ENCODE results near the gene PARD3. TPM values are rescaled to one million over a fixed set of nuclear protein-coding genes. Genes with fewer than 3 reads are reported as not detected.
A peak's percentile ranks its signal among the peaks of the same experiment; 100 is the strongest.

PARD3 gene
- total RNA-seq, 1 experiment from 2014 or later, result 46.3 TPM

GRCh38 chr10:34078017-34078744 is 736.9 kb downstream of the PARD3 start:
- no peaks in the 10 kb centered on the region for H3K79me2 ChIP-seq (ENCODE audit: insufficient read depth, low read length)
- no peaks in the 10 kb centered on the region for H3K36me3 ChIP-seq (ENCODE audit: control insufficient read depth in 1 of 2, insufficient read depth in 2 of 2, low read length in 2 of 2)
- H4K20me1 ChIP-seq (ENCODE audit: insufficient read depth), result no peaks in the 10 kb centered on the region
- ATAC-seq, result no peak
- no peak for DNase-seq (ENCODE audit: low read depth, low spot score)
- RAD21 ChIA-PET (ENCODE audit: low non-redundant PET in 1 of 2, low total read pairs in 2 of 2, uncharacterized antibody in 2 of 2, unreplicated experiment in 2 of 2), result no interaction called here
- H3K4me3 ChIP-seq (replicated peaks in 1 of 2; ENCODE audit: low read depth in 1 of 2, low read length in 2 of 2), result no peak overlapping the region
- intact Hi-C loops (cut with micrococcal nuclease), result no loop called here
- H3K9me2 ChIP-seq (ENCODE audit: insufficient read depth), result no peaks in the 10 kb centered on the region
- H3K4me2 ChIP-seq (ENCODE audit: low read length), result no peak overlapping the region
- no peaks in the 10 kb centered on the region for H3K9me3 ChIP-seq (ENCODE audit: control insufficient read depth in 1 of 2, insufficient read depth in 1 of 2, low read depth in 1 of 2, low read length in 2 of 2)
- H3K4me1 ChIP-seq (ENCODE audit: control insufficient read depth in 1 of 2, insufficient read depth in 2 of 2, low read length in 2 of 2), result no peaks in the 10 kb centered on the region
- no TSS peak for BruUV-seq (replicated peaks)
- no peak overlapping the region for H2AFZ ChIP-seq (ENCODE audit: low read depth, low read length, poor library complexity, severe bottlenecking)
- POLR2A ChIA-PET, result no interaction called here
- no peaks in the 10 kb centered on the region for H3K27me3 ChIP-seq (ENCODE audit: insufficient read depth, low read length)
- no peak overlapping the region for H3K9ac ChIP-seq (ENCODE audit: low read length)
- H3K27ac ChIP-seq (ENCODE audit: low read depth, low read length), result no peak overlapping the region
- CTCF ChIA-PET, result no interaction called here
- TF ChIP-seq CTCF (IDR thresholded peaks at IDR 0.05 in 2 of 3, conservative IDR thresholded peaks at IDR 0.05 in 1 of 3; ENCODE audit: borderline replicate concordance in 1 of 3, insufficient read depth in 1 of 3, low read depth in 2 of 3, low read length in 2 of 3) (peak in 2 of 3 experiments; percentile 14 to 19; a peak in 2 of 6 replicates), RAD21 (IDR thresholded peaks at IDR 0.05; ENCODE audit: low read depth) (peak; percentile 27; the same call in 1 of the 2 replicates), TCF7L2 (IDR thresholded peaks at IDR 0.05; ENCODE audit: borderline replicate concordance, extremely low read depth, insufficient read depth, insufficient read length) (no peak)

GRCh38 chr10:34076443-34076842 is 738.7 kb downstream of the PARD3 start:
- BruUV-seq (replicated peaks), result no TSS peak
- no peak overlapping the region for H3K4me3 ChIP-seq (replicated peaks in 1 of 2; ENCODE audit: low read depth in 1 of 2, low read length in 2 of 2)
- no peaks in the 10 kb centered on the region for H3K4me1 ChIP-seq (ENCODE audit: control insufficient read depth in 1 of 2, insufficient read depth in 2 of 2, low read length in 2 of 2)
- no peaks in the 10 kb centered on the region for H3K9me2 ChIP-seq (ENCODE audit: insufficient read depth)
- H3K27ac ChIP-seq (ENCODE audit: low read depth, low read length), result no peak overlapping the region
- no peaks in the 10 kb centered on the region for H3K27me3 ChIP-seq (ENCODE audit: insufficient read depth, low read length)
- ATAC-seq (no peak), DNase-seq (ENCODE audit: low read depth, low spot score) (no peak)
- RAD21 ChIA-PET (ENCODE audit: low non-redundant PET in 1 of 2, low total read pairs in 2 of 2, uncharacterized antibody in 2 of 2, unreplicated experiment in 2 of 2), result no interaction called here
- H3K79me2 ChIP-seq (ENCODE audit: insufficient read depth, low read length), result no peaks in the 10 kb centered on the region
- POLR2A ChIA-PET, result no interaction called here
- H3K36me3 ChIP-seq (ENCODE audit: control insufficient read depth in 1 of 2, insufficient read depth in 2 of 2, low read length in 2 of 2), result no peaks in the 10 kb centered on the region
- TF ChIP-seq POLR2A (IDR thresholded peaks at IDR 0.05; ENCODE audit: borderline replicate concordance, extremely low read depth, insufficient read depth, insufficient read length) (no peak), CBX3 (IDR thresholded peaks at IDR 0.05; ENCODE audit: low read depth) (no peak), SIN3A (IDR thresholded peaks at IDR 0.05; ENCODE audit: low read depth) (no peak), POLR2AphosphoS5 (IDR thresholded peaks at IDR 0.05; ENCODE audit: low read depth, low read length) (no peak), CEBPB (IDR thresholded peaks at IDR 0.05; ENCODE audit: low read depth) (no peak), SRF (IDR thresholded peaks at IDR 0.05; ENCODE audit: low read depth) (no peak), ZNF274 (IDR thresholded peaks at IDR 0.05; ENCODE audit: low read depth, low read length) (no peak), RAD21 (IDR thresholded peaks at IDR 0.05; ENCODE audit: low read depth) (no peak), ELF1 (IDR thresholded peaks at IDR 0.05; ENCODE audit: borderline replicate concordance, low read depth) (no peak), ZBTB33 (IDR thresholded peaks at IDR 0.05; ENCODE audit: extremely low read depth, insufficient replicate concordance, low read length) (no peak), FOSL1 (IDR thresholded peaks at IDR 0.05; ENCODE audit: low read depth) (no peak), MAX (IDR thresholded peaks at IDR 0.05) (no peak), EZH2phosphoT487 (IDR thresholded peaks at IDR 0.05; ENCODE audit: borderline replicate concordance) (no peak), ZFX (IDR thresholded peaks at IDR 0.05) (no peak), TCF7L2 (IDR thresholded peaks at IDR 0.05; ENCODE audit: borderline replicate concordance, extremely low read depth, insufficient read depth, insufficient read length) (no peak), EZH2 (IDR thresholded peaks at IDR 0.05) (no peak)
- intact Hi-C loops (cut with micrococcal nuclease), result no loop called here
- H3K9ac ChIP-seq (ENCODE audit: low read length), result no peak overlapping the region
- H2AFZ ChIP-seq (ENCODE audit: low read depth, low read length, poor library complexity, severe bottlenecking), result no peak overlapping the region
- H3K9me3 ChIP-seq (ENCODE audit: control insufficient read depth in 1 of 2, insufficient read depth in 1 of 2, low read depth in 1 of 2, low read length in 2 of 2), result no peaks in the 10 kb centered on the region
- no peaks in the 10 kb centered on the region for H4K20me1 ChIP-seq (ENCODE audit: insufficient read depth)
- no peak overlapping the region for H3K4me2 ChIP-seq (ENCODE audit: low read length)
- CTCF ChIA-PET, result no interaction called here

All from HCT116 (cell line).